Activated CD4-positive, alpha-beta memory T cell treated with anti-CD3 and anti-CD28 coated beads, Interleukin-2, amount 10 ng/mL, durations not matched to agents 7 days and 5 days (primary cell): ENCODE results near the gene CLCN4. TPM values are rescaled to one million over a fixed set of nuclear protein-coding genes. Genes with fewer than 3 reads are reported as not detected.

Experiments used
- CTCF ChIA-PET: fragments of 350-600 bp; sonication (Branson Sonifier 250); formaldehyde crosslinking; loops from one replicate; lab custom pipeline; 2021; ENCODE audit warnings: antibody characterized with exemption, inconsistent platforms; lab: Charles Lee
- POLR2A ChIA-PET: fragments of 350-600 bp; sonication (Branson Sonifier 250); formaldehyde crosslinking; loops from one replicate; lab custom pipeline; 2021; ENCODE audit warnings: antibody characterized with exemption; lab: Charles Lee
- DNase-seq: peaks from one replicate; pipeline ENCODE4 v3.0.0-alpha.2; 2020
- H3K27ac Mint-ChIP-seq: one replicate; pipeline ENCODE4 v1.8.0; 2021; ENCODE audit warnings: mild to moderate bottlenecking, mixed read lengths
- H3K27me3 Mint-ChIP-seq: one replicate; pipeline ENCODE4 v1.8.0; 2021; ENCODE audit warnings: mixed read lengths
- H3K36me3 Mint-ChIP-seq: one replicate; pipeline ENCODE4 v1.8.0; 2021; ENCODE audit warnings: low read depth, mixed read lengths
- H3K4me1 Mint-ChIP-seq: one replicate; pipeline ENCODE4 v1.8.0; 2021; ENCODE audit warnings: mixed read lengths
- H3K4me3 Mint-ChIP-seq: one replicate; pipeline ENCODE4 v1.8.0; 2021; ENCODE audit warnings: mild to moderate bottlenecking, mixed read lengths
- H3K9me3 Mint-ChIP-seq: one replicate; pipeline ENCODE4 v1.8.0; 2021; ENCODE audit warnings: mixed read lengths
- total RNA-seq, 2 experiments: library from RNA; stranded (reverse); gene quantifications; one replicate each; pipeline ENCODE4 v1.2.3, GENCODE V29; 2021

The CLCN4 gene
- total RNA-seq, 2 experiments from 2014 or later: not detected

- POLR2A ChIA-PET: no interaction called here
- Mint-ChIP-seq H3K4me3 (no peak overlapping the region), H3K9me3 (no peaks in the 10 kb centered on the region), H3K36me3 (peaks cover 6% of the 10 kb centered on the region), H3K27me3 (no peaks in the 10 kb centered on the region), H3K4me1 (no peaks in the 10 kb centered on the region), H3K27ac (no peak overlapping the region)
- DNase-seq: no peak
- CTCF ChIA-PET: no interaction called here
Measured at GRCh38 chrX:10135561-10136399, 21.0 kb upstream of the CLCN4 start.

- POLR2A ChIA-PET: no interaction called here
- no peaks in the 10 kb centered on the region for H3K27me3 Mint-ChIP-seq
- peaks cover 2% of the 10 kb centered on the region for H3K36me3 Mint-ChIP-seq
- CTCF ChIA-PET: no interaction called here
- H3K9me3 Mint-ChIP-seq: no peaks in the 10 kb centered on the region
- no peak overlapping the region for H3K4me3 Mint-ChIP-seq
- no peak for DNase-seq
- H3K4me1 Mint-ChIP-seq: no peaks in the 10 kb centered on the region
- no peak overlapping the region for H3K27ac Mint-ChIP-seq
Measured at GRCh38 chrX:10138726-10139125, 18.0 kb upstream of the CLCN4 start.

GRCh38 chrX:10140264-10140663, 16.5 kb upstream of the CLCN4 start:
- Mint-ChIP-seq H3K27me3 (no peaks in the 10 kb centered on the region), H3K4me1 (no peaks in the 10 kb centered on the region), H3K36me3 (no peaks in the 10 kb centered on the region), H3K27ac (no peak overlapping the region), H3K9me3 (no peaks in the 10 kb centered on the region), H3K4me3 (no peak overlapping the region)
- POLR2A ChIA-PET: no interaction called here
- CTCF ChIA-PET: interaction anchor here (1.1 kb wide), 1 partner anchor 21 kb away, joined by 3 read pairs; no protein-coding TSS in a partner anchor
- DNase-seq: no peak

GRCh38 chrX:10142041-10142599, 14.7 kb upstream of the CLCN4 start:
- H3K4me1 Mint-ChIP-seq: no peaks in the 10 kb centered on the region
- ChIA-PET CTCF (no interaction called here), POLR2A (no interaction called here)
- no peak overlapping the region for H3K27ac Mint-ChIP-seq
- no peaks in the 10 kb centered on the region for H3K27me3 Mint-ChIP-seq
- no peaks in the 10 kb centered on the region for H3K9me3 Mint-ChIP-seq
- H3K4me3 Mint-ChIP-seq: no peak overlapping the region
- DNase-seq: no peak
- H3K36me3 Mint-ChIP-seq: no peaks in the 10 kb centered on the region

DNA sequence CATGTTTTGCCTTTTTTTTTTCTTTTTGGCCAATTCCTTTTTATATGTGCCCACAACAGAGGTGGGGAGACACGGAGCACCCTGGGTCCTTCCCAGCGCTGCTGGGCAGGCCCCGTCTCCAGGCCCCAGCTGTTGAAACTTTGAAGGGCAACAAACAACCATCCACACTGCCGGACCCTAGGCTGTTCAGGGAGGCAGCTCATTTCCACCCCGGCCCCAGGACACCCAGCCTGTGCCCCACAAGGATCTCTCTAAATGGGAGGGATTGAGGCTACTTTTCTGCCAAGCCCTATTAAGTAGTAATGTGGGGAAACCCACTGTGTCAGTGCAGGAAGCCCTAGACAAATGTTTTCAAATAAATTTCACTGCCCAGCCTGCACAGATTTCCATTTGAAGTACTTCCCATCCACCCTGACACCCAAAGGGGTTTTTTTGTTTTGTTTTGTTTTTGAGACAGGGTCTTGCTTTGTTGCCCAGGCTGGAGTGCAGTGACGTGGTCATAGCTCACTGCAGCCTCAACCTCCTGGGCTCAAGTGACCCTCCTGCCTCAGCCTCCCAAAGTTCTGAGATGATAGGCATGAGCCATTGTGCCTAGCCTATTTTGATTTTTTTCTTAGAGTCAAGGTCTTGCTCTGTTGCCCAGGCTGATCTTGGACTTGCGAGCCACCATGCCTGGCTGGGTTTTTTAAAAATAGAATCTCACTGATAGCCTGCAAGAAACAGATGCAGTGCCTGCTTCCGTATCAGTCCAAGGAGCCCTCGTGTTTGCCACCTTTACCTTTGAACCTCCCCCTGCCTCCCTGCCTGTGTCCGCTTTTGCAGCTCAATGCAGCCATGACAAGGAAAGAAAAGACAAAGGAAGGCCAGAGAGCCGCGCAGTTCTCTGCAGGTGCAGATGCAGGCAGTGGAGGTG, 13.4 kb upstream of the CLCN4 start:
- no peaks in the 10 kb centered on the region for H3K4me1 Mint-ChIP-seq
- ChIA-PET POLR2A (no interaction called here), CTCF (no interaction called here)
- no peak overlapping the region for H3K27ac Mint-ChIP-seq
- no peaks in the 10 kb centered on the region for H3K27me3 Mint-ChIP-seq
- no peak overlapping the region for H3K4me3 Mint-ChIP-seq
- no peak for DNase-seq
- no peaks in the 10 kb centered on the region for H3K36me3 Mint-ChIP-seq
- H3K9me3 Mint-ChIP-seq: no peaks in the 10 kb centered on the region

- POLR2A ChIA-PET: no interaction called here
- no peak for DNase-seq
- no peak overlapping the region for H3K4me3 Mint-ChIP-seq
- H3K9me3 Mint-ChIP-seq: no peaks in the 10 kb centered on the region
- no peaks in the 10 kb centered on the region for H3K27me3 Mint-ChIP-seq
- CTCF ChIA-PET: no interaction called here
- H3K27ac Mint-ChIP-seq: no peak overlapping the region
- H3K4me1 Mint-ChIP-seq: no peaks in the 10 kb centered on the region
- no peaks in the 10 kb centered on the region for H3K36me3 Mint-ChIP-seq
Measured at GRCh38 chrX:10146346-10146745, 10.4 kb upstream of the CLCN4 start.

GRCh38 chrX:10152086-10152485, 4.7 kb upstream of the CLCN4 start:
- H3K27me3 Mint-ChIP-seq: peaks cover 21% of the 10 kb centered on the region
- CTCF ChIA-PET: no interaction called here

GRCh38 chrX:10155137-10155536, 1.6 kb upstream of the CLCN4 start:
- no peak for DNase-seq
- Mint-ChIP-seq H3K27ac (no peak overlapping the region), H3K4me1 (peaks cover 3% of the 10 kb centered on the region), H3K27me3 (peaks cover 46% of the 10 kb centered on the region), H3K36me3 (no peaks in the 10 kb centered on the region), H3K4me3 (no peak overlapping the region), H3K9me3 (no peaks in the 10 kb centered on the region)
- CTCF ChIA-PET: no interaction called here
- POLR2A ChIA-PET: no interaction called here

More at GRCh38 chrX:10152086-10152485, 4.7 kb upstream of the CLCN4 start:
- H3K27ac Mint-ChIP-seq: no peak overlapping the region
- H3K36me3 Mint-ChIP-seq: no peaks in the 10 kb centered on the region
- POLR2A ChIA-PET: no interaction called here
- no peaks in the 10 kb centered on the region for H3K9me3 Mint-ChIP-seq
- no peak overlapping the region for H3K4me3 Mint-ChIP-seq
- DNase-seq: no peak
- H3K4me1 Mint-ChIP-seq: peaks cover 1% of the 10 kb centered on the region

- Mint-ChIP-seq H3K4me1 (peaks cover 3% of the 10 kb centered on the region), H3K27ac (no peak overlapping the region), H3K27me3 (peaks cover 52% of the 10 kb centered on the region), H3K36me3 (no peaks in the 10 kb centered on the region), H3K9me3 (no peaks in the 10 kb centered on the region), H3K4me3 (no peak overlapping the region)
- CTCF ChIA-PET: no interaction called here
- POLR2A ChIA-PET: no interaction called here
- no peak for DNase-seq
Measured at GRCh38 chrX:10157032-10157341, 212 bp downstream of the CLCN4 start.

DNA sequence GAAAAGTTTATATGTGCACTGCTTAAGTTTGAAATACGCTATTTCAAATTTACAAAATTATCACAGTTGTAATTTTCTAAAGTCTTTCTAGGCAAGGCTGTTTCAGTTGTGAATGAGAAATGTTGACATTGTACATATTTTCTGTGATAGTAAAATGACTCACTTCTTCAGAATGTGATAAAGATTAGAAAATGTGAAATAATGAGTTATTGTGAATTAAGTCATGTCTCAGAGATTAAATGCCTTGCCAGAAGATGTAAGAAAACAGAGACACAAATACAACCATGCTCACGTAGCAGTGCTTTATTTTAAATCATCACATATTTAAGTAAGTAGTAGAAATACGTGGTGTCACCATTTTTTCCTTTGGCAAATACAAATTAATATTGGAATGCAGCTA, 768 bp downstream of the CLCN4 start:
- CTCF ChIA-PET: no interaction called here
- Mint-ChIP-seq H3K27me3 (peaks cover 50% of the 10 kb centered on the region), H3K4me3 (no peak overlapping the region), H3K4me1 (peaks cover 3% of the 10 kb centered on the region), H3K9me3 (no peaks in the 10 kb centered on the region), H3K36me3 (no peaks in the 10 kb centered on the region), H3K27ac (no peak overlapping the region)
- POLR2A ChIA-PET: no interaction called here
- DNase-seq: no peak

DNA sequence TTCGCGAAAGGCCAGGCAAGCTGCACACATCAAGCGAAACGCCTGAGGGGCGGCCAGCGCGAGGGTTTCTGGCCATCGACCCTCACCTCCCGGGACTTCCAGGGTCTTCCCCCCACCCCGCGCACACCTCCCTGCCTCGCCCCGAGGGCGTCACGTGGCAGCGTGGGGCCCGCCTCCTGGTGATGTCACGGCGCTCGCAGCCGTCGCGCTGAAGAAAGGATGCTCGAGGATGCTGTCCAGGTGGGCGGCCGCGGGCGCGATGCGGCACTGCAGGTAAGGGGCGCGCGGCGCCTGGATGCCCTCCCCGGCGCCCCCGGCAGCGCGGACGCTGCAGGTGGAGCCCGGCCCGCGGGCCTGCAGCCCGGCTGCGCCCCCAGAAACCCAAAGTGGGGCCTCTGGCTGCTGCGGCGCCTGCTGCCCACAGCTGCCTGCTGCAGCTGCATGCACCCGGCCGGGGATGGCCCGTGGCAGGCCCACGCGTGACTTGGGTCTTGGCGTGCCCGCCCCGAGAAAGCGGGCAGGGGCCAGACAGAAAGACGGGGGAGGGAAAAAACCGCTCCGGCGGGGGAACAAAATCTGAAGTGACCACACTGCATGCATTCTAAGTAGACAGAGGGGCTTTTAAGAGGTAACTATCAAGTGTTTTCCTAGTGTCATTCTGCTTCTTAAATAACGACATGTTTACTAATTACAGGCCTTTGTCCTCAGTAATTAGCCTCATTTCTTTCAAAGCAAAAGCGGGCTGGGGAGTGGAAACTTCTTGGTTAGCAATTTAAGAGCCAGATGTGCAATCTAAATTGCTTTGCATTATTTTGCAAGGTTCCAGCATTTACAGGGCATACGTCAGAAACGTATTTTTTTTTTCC, 1.7 kb downstream of the CLCN4 start:
- H3K27ac Mint-ChIP-seq: no peak overlapping the region

DNA sequence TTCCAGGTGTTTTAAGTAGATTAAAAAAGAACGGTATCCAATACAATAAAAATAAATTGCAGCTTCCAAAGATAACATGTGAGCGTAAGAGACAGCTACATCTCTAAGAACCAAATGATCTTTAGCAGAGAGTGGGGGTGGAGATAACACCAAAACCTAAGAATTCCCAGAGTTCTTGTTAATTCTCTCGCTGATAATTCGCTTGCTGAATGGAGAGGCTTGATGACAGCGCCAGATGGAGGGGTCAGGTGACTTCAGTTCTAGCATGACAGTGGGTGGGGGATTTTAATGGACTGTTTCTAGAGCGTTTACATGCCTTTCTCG, 2.3 kb downstream of the CLCN4 start:
- Mint-ChIP-seq H3K4me1 (peaks cover 3% of the 10 kb centered on the region), H3K4me3 (no peak overlapping the region), H3K9me3 (no peaks in the 10 kb centered on the region), H3K36me3 (no peaks in the 10 kb centered on the region), H3K27ac (no peak overlapping the region), H3K27me3 (peaks cover 50% of the 10 kb centered on the region)
- no peak for DNase-seq
- ChIA-PET CTCF (no interaction called here), POLR2A (no interaction called here)

More for the DNA sequence above, 1.7 kb downstream of the CLCN4 start:
- Mint-ChIP-seq H3K27me3 (peaks cover 50% of the 10 kb centered on the region), H3K4me1 (peaks cover 3% of the 10 kb centered on the region), H3K36me3 (no peaks in the 10 kb centered on the region), H3K4me3 (no peak overlapping the region), H3K9me3 (no peaks in the 10 kb centered on the region)
- CTCF ChIA-PET: no interaction called here
- no peak for DNase-seq
- POLR2A ChIA-PET: no interaction called here

GRCh38 chrX:10160211-10160610, 3.4 kb downstream of the CLCN4 start:
- H3K36me3 Mint-ChIP-seq: no peaks in the 10 kb centered on the region
- POLR2A ChIA-PET: no interaction called here
- no peak overlapping the region for H3K4me3 Mint-ChIP-seq
- peaks cover 43% of the 10 kb centered on the region for H3K27me3 Mint-ChIP-seq
- H3K27ac Mint-ChIP-seq: no peak overlapping the region
- no peaks in the 10 kb centered on the region for H3K9me3 Mint-ChIP-seq
- DNase-seq: no peak
- CTCF ChIA-PET: no interaction called here
- peaks cover 3% of the 10 kb centered on the region for H3K4me1 Mint-ChIP-seq
